Activated CD4-positive, alpha-beta memory T cell treated with anti-CD3 and anti-CD28 coated beads, Interleukin-2, amount 10 ng/mL, durations not matched to agents 7 days and 5 days (primary cell): Measurements from ENCODE around the gene PIM2. TPM values are rescaled to one million over a fixed set of nuclear protein-coding genes. Genes with fewer than 3 reads are reported as not detected.
"Not testable (repeated sequence)": the region's sequence is repeated elsewhere in the genome, so short reads cannot be mapped to it uniquely, and the experiment has no call there.

ENCODE experiments used
- CTCF ChIA-PET: fragments of 350-600 bp; sonication (Branson Sonifier 250); formaldehyde crosslinking; loops from one replicate; lab custom pipeline; 2021; ENCODE audit warnings: antibody characterized with exemption, inconsistent platforms; lab: Charles Lee
- POLR2A ChIA-PET: fragments of 350-600 bp; sonication (Branson Sonifier 250); formaldehyde crosslinking; loops from one replicate; lab custom pipeline; 2021; ENCODE audit warnings: antibody characterized with exemption; lab: Charles Lee
- DNase-seq: peaks from one replicate; pipeline ENCODE4 v3.0.0-alpha.2; 2020
- H3K27ac Mint-ChIP-seq: one replicate; pipeline ENCODE4 v1.8.0; 2021; ENCODE audit warnings: mild to moderate bottlenecking, mixed read lengths
- H3K27me3 Mint-ChIP-seq: one replicate; pipeline ENCODE4 v1.8.0; 2021; ENCODE audit warnings: mixed read lengths
- H3K36me3 Mint-ChIP-seq: one replicate; pipeline ENCODE4 v1.8.0; 2021; ENCODE audit warnings: low read depth, mixed read lengths
- H3K4me1 Mint-ChIP-seq: one replicate; pipeline ENCODE4 v1.8.0; 2021; ENCODE audit warnings: mixed read lengths
- H3K4me3 Mint-ChIP-seq: one replicate; pipeline ENCODE4 v1.8.0; 2021; ENCODE audit warnings: mild to moderate bottlenecking, mixed read lengths
- H3K9me3 Mint-ChIP-seq: one replicate; pipeline ENCODE4 v1.8.0; 2021; ENCODE audit warnings: mixed read lengths
- total RNA-seq, 2 experiments: library from RNA; stranded (reverse); gene quantifications; one replicate each; pipeline ENCODE4 v1.2.3, GENCODE V29; 2021

The PIM2 gene
- total RNA-seq, 2 experiments from 2014 or later: 354 to 359 TPM

DNA sequence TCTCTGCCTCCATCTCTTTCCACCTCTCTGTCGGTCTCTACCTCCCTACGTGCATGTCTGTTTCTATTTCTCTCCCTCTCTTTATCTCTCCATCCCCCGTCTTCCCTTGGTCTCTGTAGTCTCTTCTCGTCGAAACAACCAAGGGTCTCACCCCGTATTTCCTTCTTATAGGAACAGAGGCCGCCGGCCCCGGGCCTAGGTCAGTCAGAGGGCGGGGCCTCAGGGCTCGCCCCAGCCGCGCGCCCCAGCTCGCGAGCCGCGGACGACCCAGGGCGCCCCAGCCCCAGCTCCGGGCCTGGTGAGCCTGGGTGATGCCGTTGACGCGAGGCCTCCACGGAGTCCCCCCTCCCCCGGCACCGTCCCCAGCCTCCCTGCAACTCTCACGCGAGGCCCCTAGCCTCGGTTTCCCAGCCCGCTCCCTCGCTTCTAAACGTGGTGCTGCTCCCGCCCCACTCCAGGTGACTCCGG is 27.9 kb downstream of the PIM2 start:
- no peak for DNase-seq
- POLR2A ChIA-PET: interaction anchor here (0.9 to 2.2 kb wide), 5 partner anchors 21 to 317 kb away, joined by 4 to 8 read pairs (median 5); partner anchors contain the start of genes GRIPAP1, RBM3, SLC35A2 and WAS
- H3K36me3 Mint-ChIP-seq: peaks cover 12% of the 10 kb centered on the region

DNA sequence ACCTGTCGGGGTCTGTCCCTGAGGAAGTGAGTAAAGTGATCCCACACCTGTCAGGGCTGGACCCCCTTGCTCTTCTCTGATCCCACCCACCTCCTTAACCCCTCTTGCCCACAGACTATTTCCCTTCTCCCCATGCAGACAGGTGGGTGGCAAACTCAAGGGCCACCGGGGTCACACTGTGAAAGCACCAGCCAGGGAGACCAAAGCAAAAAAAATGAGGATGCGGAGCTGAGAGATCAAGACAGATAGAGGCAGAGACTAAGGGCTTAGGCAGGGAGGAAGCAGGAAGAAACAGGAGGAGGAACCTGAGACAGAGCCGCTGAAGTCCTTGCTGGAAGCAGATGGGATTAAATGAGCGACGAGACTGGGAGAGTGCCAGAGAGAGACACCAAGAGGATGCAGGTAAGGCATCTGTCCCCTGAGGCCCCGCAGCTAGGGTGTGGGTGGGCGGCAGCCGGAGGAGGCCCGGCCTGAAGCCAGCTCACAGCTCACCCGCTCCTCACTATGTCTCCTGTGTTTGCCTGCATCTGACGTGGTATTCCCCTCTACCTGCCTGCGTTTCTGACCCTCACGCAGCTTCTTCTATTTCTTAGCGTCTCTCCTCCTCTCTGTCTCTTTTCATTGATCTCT is 28.4 kb downstream of the PIM2 start:
- CTCF ChIA-PET: interaction anchor here (1.1 to 1.9 kb wide), 2 partner anchors 242 to 300 kb away, joined by 3 to 9 read pairs; no protein-coding TSS in a partner anchor
- Mint-ChIP-seq H3K27me3 (no peaks in the 10 kb centered on the region), H3K27ac (peak overlapping the region; percentile 70), H3K36me3 (peaks cover 9% of the 10 kb centered on the region), H3K4me3 (peak overlapping the region; percentile 84), H3K4me1 (peaks cover 22% of the 10 kb centered on the region), H3K9me3 (no peaks in the 10 kb centered on the region)
- no peak for DNase-seq
- POLR2A ChIA-PET: interaction anchor here (1.2 to 2.2 kb wide), 2 partner anchors 21 to 207 kb away, joined by 4 to 8 read pairs; partner anchors contain the start of genes SLC35A2 and WAS

More for the DNA sequence above, 27.9 kb downstream of the PIM2 start:
- Mint-ChIP-seq H3K4me1 (peaks cover 26% of the 10 kb centered on the region), H3K4me3 (peak overlapping the region; percentile 84), H3K27ac (peak overlapping the region; percentile 70), H3K9me3 (no peaks in the 10 kb centered on the region), H3K27me3 (no peaks in the 10 kb centered on the region)
- CTCF ChIA-PET: interaction anchor here (1.0 to 1.9 kb wide), 10 partner anchors 21 to 300 kb away, joined by 3 to 10 read pairs (median 5); partner anchors contain the start of gene SLC35A2

DNA sequence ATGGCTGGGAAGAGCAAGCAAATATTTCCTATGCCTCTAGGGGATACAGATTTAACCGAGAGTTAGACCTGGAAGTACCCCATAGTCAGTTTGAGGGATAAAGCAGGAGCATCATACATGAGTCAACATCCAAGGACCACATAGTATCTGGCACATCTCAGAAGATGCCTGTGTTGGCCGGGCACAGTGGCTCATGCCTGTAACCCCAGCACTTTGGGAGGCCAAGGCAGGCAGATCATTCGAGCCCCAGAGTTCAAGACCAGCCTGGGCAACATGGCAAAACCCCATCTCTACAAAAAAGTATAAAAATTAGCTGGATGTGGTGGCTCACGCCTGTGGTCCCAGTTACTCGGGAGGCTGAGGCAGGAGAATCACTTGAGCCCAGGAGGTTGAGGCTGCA is 32.2 kb downstream of the PIM2 start:
- H3K36me3 Mint-ChIP-seq, H3K4me1 Mint-ChIP-seq, DNase-seq, H3K27ac Mint-ChIP-seq, H3K4me3 Mint-ChIP-seq, H3K27me3 Mint-ChIP-seq, CTCF ChIA-PET, H3K9me3 Mint-ChIP-seq: not testable (repeated sequence)
- POLR2A ChIA-PET: interaction anchor here (0.6 kb wide), 1 partner anchor 77 kb away, joined by 5 read pairs; no protein-coding TSS in a partner anchor

GRCh38 chrX:48883729-48884128 is 35.1 kb downstream of the PIM2 start:
- H3K9me3 Mint-ChIP-seq: no peaks in the 10 kb centered on the region
- no peaks in the 10 kb centered on the region for H3K27me3 Mint-ChIP-seq
- H3K4me1 Mint-ChIP-seq: no peaks in the 10 kb centered on the region
- CTCF ChIA-PET: no interaction called here
- POLR2A ChIA-PET: no interaction called here
- H3K27ac Mint-ChIP-seq: no peak overlapping the region
- no peaks in the 10 kb centered on the region for H3K36me3 Mint-ChIP-seq
- no peak for DNase-seq
- no peak overlapping the region for H3K4me3 Mint-ChIP-seq

- H3K9me3 Mint-ChIP-seq, DNase-seq, H3K27me3 Mint-ChIP-seq, H3K27ac Mint-ChIP-seq, CTCF ChIA-PET, H3K4me1 Mint-ChIP-seq, H3K36me3 Mint-ChIP-seq, H3K4me3 Mint-ChIP-seq, POLR2A ChIA-PET: not testable (repeated sequence)
Measured at GRCh38 chrX:48876944-48877343, 41.9 kb downstream of the PIM2 start.

GRCh38 chrX:48872017-48872416 is 46.8 kb downstream of the PIM2 start:
- CTCF ChIA-PET, POLR2A ChIA-PET, H3K36me3 Mint-ChIP-seq, DNase-seq, H3K4me3 Mint-ChIP-seq, H3K27ac Mint-ChIP-seq, H3K9me3 Mint-ChIP-seq, H3K27me3 Mint-ChIP-seq, H3K4me1 Mint-ChIP-seq: not testable (repeated sequence)

- no peak for DNase-seq
- no peaks in the 10 kb centered on the region for H3K36me3 Mint-ChIP-seq
- H3K4me1 Mint-ChIP-seq: no peaks in the 10 kb centered on the region
- H3K4me3 Mint-ChIP-seq: no peak overlapping the region
- H3K27ac Mint-ChIP-seq: no peak overlapping the region
- ChIA-PET POLR2A (no interaction called here), CTCF (no interaction called here)
- H3K27me3 Mint-ChIP-seq: peaks cover 7% of the 10 kb centered on the region
- no peaks in the 10 kb centered on the region for H3K9me3 Mint-ChIP-seq
Measured at GRCh38 chrX:48864210-48864609, 54.6 kb downstream of the PIM2 start.

Other genes with a start within 250 kb of the PIM2 start
- gene WAS, start 235.2 kb downstream of the PIM2 start, total RNA-seq: 100 to 1,000 TPM; 156 to 157 TPM
- gene SUV39H1, start 222.3 kb downstream of the PIM2 start, total RNA-seq: 10 to 100 TPM; 30.3 to 33.2 TPM
- gene GLOD5, start 157.3 kb downstream of the PIM2 start, total RNA-seq: not detected
- not detected for gene GATA1, start 132.4 kb downstream of the PIM2 start, total RNA-seq
- gene HDAC6, start 117.0 kb downstream of the PIM2 start, total RNA-seq: 10 to 100 TPM; 89.0 to 90.3 TPM
- not detected for gene ERAS, start 92.5 kb downstream of the PIM2 start, total RNA-seq
- 1 to 10 TPM; 1.4 to 1.6 TPM for gene PCSK1N, start 83.4 kb downstream of the PIM2 start, total RNA-seq
- 10 to 100 TPM; 55.2 to 60.6 TPM for gene TIMM17B, start 21.3 kb downstream of the PIM2 start, total RNA-seq
- gene PQBP1, start 21.1 kb downstream of the PIM2 start, total RNA-seq: 10 to 100 TPM; 78.5 to 79.6 TPM
- gene SLC35A2, start 7.4 kb downstream of the PIM2 start, total RNA-seq: 10 to 100 TPM; 17.9 to 18.3 TPM
- gene OTUD5, start 38.6 kb upstream of the PIM2 start, total RNA-seq: 10 to 100 TPM; 63.2 to 63.7 TPM
- gene KCND1, start 52.8 kb upstream of the PIM2 start, total RNA-seq: 1 to 10 TPM; 4.9 TPM
- 100 to 1,000 TPM; 104 to 116 TPM for gene GRIPAP1, start 83.2 kb upstream of the PIM2 start, total RNA-seq
- gene TFE3, start 124.3 kb upstream of the PIM2 start, total RNA-seq: 10 to 100 TPM; 32.2 to 32.7 TPM
- 1 to 10 TPM; 5.8 to 6.5 TPM for gene CCDC120, start 140.0 kb upstream of the PIM2 start, total RNA-seq
- gene PRAF2, start 155.0 kb upstream of the PIM2 start, total RNA-seq: 10 to 100 TPM; 21.1 to 23.9 TPM
- 10 to 100 TPM; 51.1 to 58.7 TPM for gene WDR45, start 160.9 kb upstream of the PIM2 start, total RNA-seq
- gene GPKOW, start 204.7 kb upstream of the PIM2 start, total RNA-seq: 10 to 100 TPM; 41.9 to 43.6 TPM
- gene MAGIX, start 243.7 kb upstream of the PIM2 start, total RNA-seq: 1 to 10 TPM; 1.6 to 2.0 TPM